Measurements from ENCODE around the gene SLC50A1.
"Not testable (repeated sequence)": the region's sequence is repeated elsewhere in the genome, so short reads cannot be mapped to it uniquely, and the experiment has no call there.

SLC50A1 gene

DNA sequence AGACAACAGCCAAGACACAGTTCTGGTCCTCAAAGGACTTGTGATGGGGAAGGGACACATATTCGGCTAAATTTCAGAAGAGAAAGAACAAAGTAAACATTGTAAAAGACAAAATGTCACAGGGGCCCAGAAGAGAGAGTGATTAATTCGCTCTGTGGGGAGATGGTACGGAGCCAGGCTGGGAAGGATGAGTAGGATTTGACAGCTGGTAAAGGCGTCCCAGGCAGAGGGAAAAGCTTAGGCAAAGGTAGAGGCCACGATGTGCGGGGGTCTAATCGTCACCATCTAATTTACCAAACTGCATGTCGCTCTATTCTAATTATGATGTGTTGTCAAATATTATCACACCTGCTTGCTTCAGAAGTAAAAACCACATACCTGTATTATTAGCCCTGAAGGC lies 25.3 kb upstream of the SLC50A1 start:
- no peaks in the 10 kb centered on the region for H3K27me3 ChIP-seq (replicated peaks; ENCODE audit: control insufficient read depth, insufficient read depth, low read length)
- TF ChIP-seq, protein P1, sequence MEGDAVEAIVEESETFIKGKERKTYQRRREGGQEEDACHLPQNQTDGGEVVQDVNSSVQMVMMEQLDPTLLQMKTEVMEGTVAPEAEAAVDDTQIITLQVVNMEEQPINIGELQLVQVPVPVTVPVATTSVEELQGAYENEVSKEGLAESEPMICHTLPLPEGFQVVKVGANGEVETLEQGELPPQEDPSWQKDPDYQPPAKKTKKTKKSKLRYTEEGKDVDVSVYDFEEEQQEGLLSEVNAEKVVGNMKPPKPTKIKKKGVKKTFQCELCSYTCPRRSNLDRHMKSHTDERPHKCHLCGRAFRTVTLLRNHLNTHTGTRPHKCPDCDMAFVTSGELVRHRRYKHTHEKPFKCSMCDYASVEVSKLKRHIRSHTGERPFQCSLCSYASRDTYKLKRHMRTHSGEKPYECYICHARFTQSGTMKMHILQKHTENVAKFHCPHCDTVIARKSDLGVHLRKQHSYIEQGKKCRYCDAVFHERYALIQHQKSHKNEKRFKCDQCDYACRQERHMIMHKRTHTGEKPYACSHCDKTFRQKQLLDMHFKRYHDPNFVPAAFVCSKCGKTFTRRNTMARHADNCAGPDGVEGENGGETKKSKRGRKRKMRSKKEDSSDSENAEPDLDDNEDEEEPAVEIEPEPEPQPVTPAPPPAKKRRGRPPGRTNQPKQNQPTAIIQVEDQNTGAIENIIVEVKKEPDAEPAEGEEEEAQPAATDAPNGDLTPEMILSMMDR (IDR thresholded peaks at IDR 0.05; ENCODE audit: insufficient read depth, low read length, poor library complexity, severe bottlenecking): no peak
- H3K36me3 ChIP-seq (ENCODE audit: control insufficient read depth, insufficient read depth, low read length): no peaks in the 10 kb centered on the region
- no peak overlapping the region for H3K4me3 ChIP-seq (replicated peaks; ENCODE audit: low read depth, low read length)
- DNase-seq (ENCODE audit: extremely low read depth, insufficient read length): no peak

DNA sequence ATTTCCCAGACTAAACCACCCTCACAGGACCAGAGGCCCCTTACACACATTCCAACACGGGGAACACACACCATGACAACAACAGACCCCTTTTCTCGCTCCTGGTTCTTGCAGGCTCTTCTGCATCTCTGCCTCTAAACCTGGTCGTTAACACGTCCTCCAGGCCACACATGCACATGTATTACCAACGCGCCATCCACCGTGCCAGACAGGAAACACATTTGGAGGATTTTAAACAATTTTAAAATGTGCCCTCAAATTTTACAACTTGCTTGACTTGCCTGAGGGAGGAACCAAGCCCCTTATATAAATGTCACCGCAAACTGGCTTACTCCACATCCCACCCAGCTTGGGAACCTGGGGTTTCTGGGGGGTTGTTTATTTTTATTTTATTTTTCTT lies 24.8 kb upstream of the SLC50A1 start:
- Histone ChIP-seq H3K27me3 (replicated peaks; ENCODE audit: control insufficient read depth, insufficient read depth, low read length) (no peaks in the 10 kb centered on the region), H3K4me3 (replicated peaks; ENCODE audit: low read depth, low read length) (no peak overlapping the region), H3K36me3 (ENCODE audit: control insufficient read depth, insufficient read depth, low read length) (no peaks in the 10 kb centered on the region)
- no peak for DNase-seq (ENCODE audit: extremely low read depth, insufficient read length)
- TF ChIP-seq, protein P1 (IDR thresholded peaks at IDR 0.05; ENCODE audit: insufficient read depth, low read length, poor library complexity, severe bottlenecking): no peak

DNA sequence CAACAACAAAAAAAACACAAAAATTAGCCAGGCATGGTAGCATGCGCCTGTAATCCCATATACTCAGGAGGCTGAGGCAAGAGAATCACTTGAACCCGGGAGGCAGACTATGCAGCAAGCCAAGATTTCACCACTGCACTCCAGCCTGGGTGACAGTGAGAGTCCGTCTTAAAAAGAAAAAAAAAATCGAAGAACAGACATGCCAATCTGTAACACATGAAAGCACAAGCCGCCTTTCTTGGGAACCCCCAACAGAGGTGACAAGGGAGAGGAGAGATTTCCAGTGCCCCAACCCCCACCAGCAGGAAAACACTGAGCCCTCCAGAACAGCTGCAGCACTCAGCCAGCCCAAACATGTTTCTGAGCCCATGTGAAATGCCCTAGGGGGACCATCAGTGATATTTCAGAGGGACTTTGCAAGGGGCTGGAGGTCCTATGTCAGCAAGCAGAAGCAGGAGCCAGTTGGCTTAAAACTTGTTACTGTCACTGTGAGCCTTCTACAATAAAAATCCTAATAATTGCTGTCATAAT lies 22.1 kb upstream of the SLC50A1 start:
- H3K27me3 ChIP-seq (replicated peaks; ENCODE audit: control insufficient read depth, insufficient read depth, low read length): no peaks in the 10 kb centered on the region
- H3K36me3 ChIP-seq (ENCODE audit: control insufficient read depth, insufficient read depth, low read length): no peaks in the 10 kb centered on the region
- H3K4me3 ChIP-seq (replicated peaks; ENCODE audit: low read depth, low read length): no peak overlapping the region
- TF ChIP-seq, protein P1 (IDR thresholded peaks at IDR 0.05; ENCODE audit: insufficient read depth, low read length, poor library complexity, severe bottlenecking): no peak
- DNase-seq (ENCODE audit: extremely low read depth, insufficient read length): no peak

DNA sequence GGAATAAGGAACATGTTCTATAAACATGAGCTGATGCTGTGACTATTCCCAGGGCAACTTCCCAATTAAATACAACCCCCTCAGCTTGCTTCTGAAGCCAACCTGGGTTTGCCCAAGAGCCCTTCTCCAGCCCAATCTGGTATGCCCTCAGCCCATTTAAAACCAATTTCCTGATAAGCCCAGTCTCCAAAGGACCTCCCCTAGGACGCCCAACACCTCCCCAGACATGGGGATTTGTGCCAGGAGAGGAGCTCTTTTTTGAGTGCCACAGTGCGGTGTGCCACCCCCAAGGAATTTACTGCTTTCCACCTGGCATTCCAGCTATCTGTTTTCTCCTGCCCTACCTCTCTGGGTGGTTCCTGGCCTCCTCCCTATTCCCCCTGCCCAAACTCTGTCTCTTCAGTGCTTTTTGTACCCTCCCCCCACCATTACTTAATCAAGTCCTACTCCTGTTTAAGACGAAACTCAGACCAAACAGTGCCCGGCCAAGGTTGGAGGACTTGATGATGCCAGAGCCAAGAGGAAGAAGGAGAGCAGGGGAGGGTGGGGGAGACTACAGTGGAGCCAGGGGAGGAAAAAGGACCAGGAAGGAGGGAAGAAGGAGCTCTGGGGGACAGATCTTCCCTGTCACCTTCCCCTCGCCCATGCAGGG lies 19.4 kb upstream of the SLC50A1 start:
- no peaks in the 10 kb centered on the region for H3K27me3 ChIP-seq (replicated peaks; ENCODE audit: control insufficient read depth, insufficient read depth, low read length)
- TF ChIP-seq, protein P1 (IDR thresholded peaks at IDR 0.05; ENCODE audit: insufficient read depth, low read length, poor library complexity, severe bottlenecking): no peak
- H3K36me3 ChIP-seq (ENCODE audit: control insufficient read depth, insufficient read depth, low read length): no peaks in the 10 kb centered on the region
- DNase-seq (ENCODE audit: extremely low read depth, insufficient read length): no peak
- H3K4me3 ChIP-seq (replicated peaks; ENCODE audit: low read depth, low read length): no peak overlapping the region

DNA sequence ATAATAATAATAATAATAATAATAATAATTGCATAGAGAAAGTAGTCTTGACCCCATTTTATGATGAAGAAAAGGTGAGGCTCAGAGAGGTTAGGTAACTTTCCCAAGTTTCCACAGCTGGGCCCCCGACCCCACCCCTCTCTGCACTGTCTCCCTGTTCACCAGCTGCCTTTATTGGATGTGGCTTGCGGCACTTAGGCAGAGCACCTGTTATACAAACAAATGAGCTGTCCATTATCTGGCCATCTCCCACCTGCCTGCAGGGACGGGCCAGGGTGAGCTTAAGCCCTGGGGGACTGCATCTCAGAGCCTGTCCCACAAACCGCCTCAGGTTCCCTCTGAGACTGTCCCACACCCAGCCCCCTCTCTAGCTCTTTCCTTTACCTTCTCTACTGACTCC lies 18.0 kb upstream of the SLC50A1 start:
- DNase-seq (ENCODE audit: extremely low read depth, insufficient read length): no peak
- no peaks in the 10 kb centered on the region for H3K27me3 ChIP-seq (replicated peaks; ENCODE audit: control insufficient read depth, insufficient read depth, low read length)
- no peaks in the 10 kb centered on the region for H3K36me3 ChIP-seq (ENCODE audit: control insufficient read depth, insufficient read depth, low read length)
- TF ChIP-seq, protein P1 (IDR thresholded peaks at IDR 0.05; ENCODE audit: insufficient read depth, low read length, poor library complexity, severe bottlenecking): no peak
- H3K4me3 ChIP-seq (replicated peaks; ENCODE audit: low read depth, low read length): no peak overlapping the region

DNA sequence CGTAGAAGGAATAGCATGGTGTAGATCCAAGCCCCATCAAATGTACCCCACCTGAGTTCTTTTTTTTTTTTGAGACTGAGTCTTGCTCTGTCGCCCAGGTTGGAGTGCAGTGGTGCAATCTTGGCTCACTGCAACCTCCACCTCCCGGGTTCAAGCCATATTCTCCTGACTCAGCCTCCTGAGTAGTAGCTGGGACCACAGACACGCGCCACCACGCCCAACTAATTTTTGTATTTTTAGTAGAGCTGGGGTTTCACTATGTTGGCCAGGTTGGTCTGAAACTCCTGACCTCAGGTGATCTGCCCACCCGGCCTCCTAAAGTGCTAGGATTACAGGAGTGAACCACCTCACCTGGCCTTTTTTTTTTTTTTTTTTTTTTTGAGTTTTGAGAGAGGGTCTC lies 17.6 kb upstream of the SLC50A1 start:
- H3K36me3 ChIP-seq (ENCODE audit: control insufficient read depth, insufficient read depth, low read length); H3K27me3 ChIP-seq (replicated peaks; ENCODE audit: control insufficient read depth, insufficient read depth, low read length); DNase-seq (ENCODE audit: extremely low read depth, insufficient read length); H3K4me3 ChIP-seq (replicated peaks; ENCODE audit: low read depth, low read length): not testable (repeated sequence)
